ENCODE measurements around the gene HERC5.

The HERC5 gene

GRCh38 chr4:88440146-88440545 lies 16.8 kb upstream of the HERC5 start:
- no peak for TF ChIP-seq GATA3 (IDR thresholded peaks at IDR 0.05; ENCODE audit: low read depth, low read length)
- no peak for TF ChIP-seq GATA2 (IDR thresholded peaks at IDR 0.05; ENCODE audit: low read depth, low read length)

DNA sequence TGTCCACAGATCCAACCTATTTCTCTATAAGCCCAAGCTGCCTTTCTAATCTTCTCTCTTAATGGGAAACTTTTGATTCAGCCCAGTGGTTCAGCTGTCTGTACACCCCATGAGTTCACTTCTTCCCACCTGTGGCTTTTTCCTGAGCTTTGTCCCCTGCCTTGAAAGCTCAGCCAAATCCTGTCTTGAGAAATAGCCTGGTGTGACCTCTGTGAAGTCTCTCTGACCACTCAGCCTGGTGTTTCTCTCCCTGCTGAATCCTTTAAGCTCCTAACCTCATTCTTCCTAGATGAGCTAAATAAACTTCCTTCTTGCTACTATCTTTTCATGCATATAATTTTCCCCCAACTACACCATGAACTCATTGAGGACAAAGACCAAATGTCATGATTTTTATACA lies 15.2 kb upstream of the HERC5 start:
- no peak for TF ChIP-seq GATA3 (IDR thresholded peaks at IDR 0.05; ENCODE audit: low read depth, low read length)
- TF ChIP-seq GATA2 (IDR thresholded peaks at IDR 0.05; ENCODE audit: low read depth, low read length), result no peak

GRCh38 chr4:88442689-88443191 lies 14.2 kb upstream of the HERC5 start:
- TF ChIP-seq GATA2 (IDR thresholded peaks at IDR 0.05; ENCODE audit: low read depth, low read length) (no peak), GATA3 (IDR thresholded peaks at IDR 0.05; ENCODE audit: low read depth, low read length) (no peak)

- no peak for TF ChIP-seq GATA3 (IDR thresholded peaks at IDR 0.05; ENCODE audit: low read depth, low read length)
- no peak for TF ChIP-seq GATA2 (IDR thresholded peaks at IDR 0.05; ENCODE audit: low read depth, low read length)
Measured at GRCh38 chr4:88443486-88443885, 13.4 kb upstream of the HERC5 start.

- TF ChIP-seq GATA3 (IDR thresholded peaks at IDR 0.05; ENCODE audit: low read depth, low read length), result no peak
Measured at GRCh38 chr4:88445252-88445651, 11.7 kb upstream of the HERC5 start.

DNA sequence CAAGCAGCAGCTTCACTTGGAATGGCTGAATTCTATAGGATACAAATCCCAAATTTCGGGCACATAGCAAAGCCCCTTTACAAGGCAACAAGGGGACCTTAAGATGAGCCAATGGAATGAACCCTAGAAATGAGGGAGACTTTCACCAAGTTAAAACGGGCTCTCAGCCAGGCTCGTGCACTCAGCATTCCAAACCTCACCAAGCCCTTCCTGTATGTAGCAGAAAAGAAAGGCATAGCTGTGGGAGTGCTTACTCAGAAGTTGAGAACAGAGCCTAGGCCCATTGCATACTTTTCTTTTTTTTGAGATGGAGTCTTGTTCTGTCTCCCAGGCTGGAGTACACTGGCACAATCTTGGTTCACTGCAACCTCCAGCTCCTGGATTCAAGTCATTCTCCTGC lies 10.8 kb upstream of the HERC5 start:
- TF ChIP-seq GATA2 (IDR thresholded peaks at IDR 0.05; ENCODE audit: low read depth, low read length) (no peak), GATA3 (IDR thresholded peaks at IDR 0.05; ENCODE audit: low read depth, low read length) (no peak)

DNA sequence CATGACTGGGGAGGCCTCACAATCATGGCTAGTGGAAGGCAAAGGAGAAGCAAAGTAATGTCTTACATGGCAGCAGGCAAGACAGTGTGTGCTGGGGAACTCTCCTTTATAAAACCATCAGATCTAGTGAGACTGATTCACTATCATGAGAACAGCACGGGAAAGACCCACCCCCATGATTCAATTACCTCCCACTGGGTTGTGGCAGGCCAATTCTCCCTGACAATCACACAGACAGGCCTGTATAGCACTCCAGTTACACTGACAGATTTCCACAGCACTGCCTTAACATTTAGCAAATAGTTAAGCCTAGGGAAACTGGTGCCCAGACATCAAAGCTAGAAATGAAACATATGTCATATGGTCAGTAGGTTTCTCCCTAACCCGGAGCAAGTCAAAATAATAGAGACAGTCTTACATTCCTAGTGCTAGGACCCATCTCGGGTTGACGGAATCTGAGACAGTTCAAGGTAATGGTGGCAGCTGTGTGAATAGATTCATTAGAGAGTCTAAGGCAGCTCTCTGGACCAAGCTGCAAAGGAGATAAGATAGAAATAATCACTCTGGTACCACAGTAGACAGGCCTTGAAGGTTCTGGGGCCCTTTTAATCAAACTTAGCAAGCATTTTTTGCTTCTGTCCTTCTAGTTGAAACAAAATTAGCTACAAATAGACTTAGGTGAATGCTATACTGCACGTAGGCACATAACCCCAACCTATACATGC lies 9.4 kb upstream of the HERC5 start:
- no peak for TF ChIP-seq GATA3 (IDR thresholded peaks at IDR 0.05; ENCODE audit: low read depth, low read length)
- no peak for TF ChIP-seq GATA2 (IDR thresholded peaks at IDR 0.05; ENCODE audit: low read depth, low read length)

- TF ChIP-seq GATA2 (IDR thresholded peaks at IDR 0.05; ENCODE audit: low read depth, low read length), result no peak
- TF ChIP-seq GATA3 (IDR thresholded peaks at IDR 0.05; ENCODE audit: low read depth, low read length), result no peak
Measured at GRCh38 chr4:88448889-88449288, 8.0 kb upstream of the HERC5 start.

GRCh38 chr4:88449290-88449689 lies 7.6 kb upstream of the HERC5 start:
- TF ChIP-seq GATA2 (IDR thresholded peaks at IDR 0.05; ENCODE audit: low read depth, low read length) (no peak), GATA3 (IDR thresholded peaks at IDR 0.05; ENCODE audit: low read depth, low read length) (no peak)

- TF ChIP-seq GATA3 (IDR thresholded peaks at IDR 0.05; ENCODE audit: low read depth, low read length) (no peak), GATA2 (IDR thresholded peaks at IDR 0.05; ENCODE audit: low read depth, low read length) (no peak)
Measured at GRCh38 chr4:88451205-88451604, 5.7 kb upstream of the HERC5 start.

DNA sequence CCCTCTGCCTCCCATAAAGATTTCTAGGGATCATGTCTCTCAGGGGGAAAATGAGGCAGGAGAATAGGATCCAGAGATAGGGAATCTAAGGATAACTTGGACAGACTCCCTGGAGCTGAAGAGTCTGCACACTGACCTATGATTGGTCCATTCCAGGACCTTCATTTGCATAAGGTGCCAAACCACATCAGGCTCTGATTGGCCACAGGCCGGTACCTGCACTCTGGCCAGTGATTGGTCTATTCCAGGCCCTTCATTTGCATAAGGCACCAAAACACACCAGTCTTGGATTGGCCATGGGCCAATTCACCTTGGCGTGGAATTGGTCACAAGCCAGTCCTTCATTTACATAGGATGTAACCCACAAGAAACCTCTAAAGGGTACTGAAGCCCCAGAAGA lies 4.0 kb upstream of the HERC5 start:
- TF ChIP-seq GATA3 (IDR thresholded peaks at IDR 0.05; ENCODE audit: low read depth, low read length) (no peak), GATA2 (IDR thresholded peaks at IDR 0.05; ENCODE audit: low read depth, low read length) (no peak)

- TF ChIP-seq GATA3 (IDR thresholded peaks at IDR 0.05; ENCODE audit: low read depth, low read length) (no peak), GATA2 (IDR thresholded peaks at IDR 0.05; ENCODE audit: low read depth, low read length) (no peak)
Measured at GRCh38 chr4:88457307-88458103, 586 bp downstream of the HERC5 start.

DNA sequence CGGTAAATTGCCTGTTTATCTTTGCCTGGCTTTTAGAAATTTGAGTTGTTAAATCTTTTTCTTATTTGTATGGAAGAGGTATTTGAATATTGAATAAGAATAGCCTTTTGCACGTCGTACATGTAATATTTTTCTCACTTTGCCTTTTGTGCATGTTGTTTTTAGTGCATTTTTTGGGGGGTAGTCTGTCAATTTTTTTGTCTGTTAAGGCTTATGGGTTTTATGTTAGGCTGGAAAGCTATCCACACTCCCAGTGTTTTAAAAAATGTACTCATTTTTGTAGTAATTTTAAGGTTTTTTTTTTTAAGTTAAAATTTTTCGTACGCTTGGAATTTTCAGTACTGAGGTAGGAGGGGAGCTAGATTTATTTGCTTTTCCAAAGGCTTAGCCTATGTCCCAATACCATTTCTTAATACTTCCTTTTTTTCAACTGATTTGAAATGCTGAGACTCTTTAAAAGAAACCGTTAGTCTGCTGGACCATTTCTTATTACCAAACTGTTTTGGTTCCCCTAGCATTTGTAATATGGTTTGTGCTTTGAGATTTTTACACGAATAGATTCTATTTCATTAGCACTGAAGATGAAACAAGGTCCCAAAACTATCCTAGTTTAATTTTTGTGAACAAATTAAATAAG lies 1.3 kb downstream of the HERC5 start:
- no peak for TF ChIP-seq GATA2 (IDR thresholded peaks at IDR 0.05; ENCODE audit: low read depth, low read length)
- no peak for TF ChIP-seq GATA3 (IDR thresholded peaks at IDR 0.05; ENCODE audit: low read depth, low read length)

DNA sequence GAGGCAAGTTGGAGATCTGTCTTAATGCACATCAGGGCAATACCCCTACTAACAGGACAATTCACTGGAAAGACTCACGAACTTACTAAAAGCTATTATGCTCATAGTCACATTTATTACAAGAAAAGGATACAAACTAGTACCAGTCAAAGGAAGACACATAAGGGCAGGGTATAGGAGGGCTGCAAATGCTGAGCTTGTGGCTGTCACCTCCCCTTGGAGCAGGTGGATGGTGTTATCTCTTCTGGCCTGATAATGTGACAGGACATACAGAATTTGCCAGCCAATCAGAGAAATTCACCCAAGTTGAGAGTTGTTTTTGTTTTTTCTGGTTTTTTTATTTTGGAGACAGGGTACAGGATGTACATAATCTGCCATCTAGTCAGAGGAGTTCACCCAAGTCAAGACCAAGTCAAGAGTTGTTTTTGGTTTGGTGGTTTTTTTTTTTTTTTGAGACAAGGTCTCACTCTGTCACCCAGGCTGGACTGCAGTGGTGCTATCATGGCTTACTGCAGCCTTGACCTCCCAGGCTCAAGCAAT lies 8.8 kb downstream of the HERC5 start:
- no peak for TF ChIP-seq GATA2 (IDR thresholded peaks at IDR 0.05; ENCODE audit: low read depth, low read length)
- no peak for TF ChIP-seq GATA3 (IDR thresholded peaks at IDR 0.05; ENCODE audit: low read depth, low read length)

All from SH-SY5Y (cell line).